GM19023 (cell line): ENCODE results near the gene SDE2.

Experiments used
- ATAC-seq: cut with Tn5 transposase; IDR thresholded peaks from one replicate; pipeline ENCODE4 v1.9.1; 2021; ENCODE audit warnings: mild to moderate bottlenecking, moderate library complexity; ENCODE audit not compliant: unreplicated experiment

Gene SDE2

DNA sequence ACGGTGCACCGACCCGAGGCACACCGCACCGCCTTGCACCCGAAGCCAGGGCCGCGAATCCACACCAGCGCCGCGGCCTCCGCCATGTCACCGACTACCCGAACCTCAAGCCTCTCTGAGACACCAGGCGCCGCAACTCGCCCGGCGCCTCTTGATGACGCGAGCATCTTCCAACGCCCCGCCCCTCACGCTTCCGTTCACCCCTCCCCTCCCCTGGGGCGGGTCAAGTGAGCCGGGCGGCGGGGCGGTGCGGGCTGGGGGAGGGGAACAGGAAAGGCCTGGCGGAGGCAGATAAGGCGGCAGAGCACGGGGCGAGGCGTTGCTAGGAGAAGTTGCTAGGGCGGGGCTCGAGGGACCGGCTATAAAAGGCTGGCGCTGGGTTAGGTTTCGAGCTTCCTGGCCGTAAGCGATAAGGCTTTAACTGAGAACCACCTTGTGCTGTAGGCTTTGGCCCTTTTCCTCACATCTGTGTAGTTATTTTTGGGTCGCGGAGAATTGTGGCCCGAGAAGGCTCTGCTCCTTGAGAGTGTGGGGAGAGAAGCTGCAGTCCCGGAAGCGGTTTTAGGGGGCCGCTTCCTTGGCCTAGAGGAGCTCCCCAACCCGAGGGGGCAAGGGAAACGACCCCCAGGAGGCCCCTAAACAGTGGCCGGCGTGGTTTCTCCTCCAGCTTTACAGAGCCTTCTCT, at the start of gene SDE2:
SDE2 (minus strand) TSS at position 117 of the 685 bp plus-strand sequence; CDS start at position 86, 31 bp downstream.
- ATAC-seq = peak; percentile 83

GRCh38 chr1:226048886-226049285, 49.7 kb upstream of the SDE2 start:
- ATAC-seq = no peak

DNA sequence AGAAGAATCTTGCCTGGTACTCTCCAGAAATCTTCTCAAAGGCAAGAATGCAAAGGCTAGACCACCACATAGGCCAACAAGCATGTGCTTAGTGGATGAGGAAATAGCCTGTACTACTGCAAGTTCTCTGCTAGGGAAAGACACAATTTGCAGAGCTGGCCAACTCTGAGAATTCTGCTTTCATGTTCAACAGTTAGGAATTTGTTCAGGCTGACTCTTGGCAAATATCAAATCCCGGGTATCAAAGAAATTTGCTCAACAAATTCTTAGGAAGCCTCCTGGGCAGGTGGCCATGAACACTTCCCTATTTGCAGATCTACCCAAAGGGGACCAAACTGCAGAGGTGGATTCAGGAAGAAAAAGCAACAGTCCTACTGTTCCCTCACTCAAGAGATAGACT, 48.4 kb upstream of the SDE2 start:
- no peak for ATAC-seq

- no peak for ATAC-seq
These were observed 47.1 kb upstream of the SDE2 start for GRCh38 chr1:226046240-226046639.

DNA sequence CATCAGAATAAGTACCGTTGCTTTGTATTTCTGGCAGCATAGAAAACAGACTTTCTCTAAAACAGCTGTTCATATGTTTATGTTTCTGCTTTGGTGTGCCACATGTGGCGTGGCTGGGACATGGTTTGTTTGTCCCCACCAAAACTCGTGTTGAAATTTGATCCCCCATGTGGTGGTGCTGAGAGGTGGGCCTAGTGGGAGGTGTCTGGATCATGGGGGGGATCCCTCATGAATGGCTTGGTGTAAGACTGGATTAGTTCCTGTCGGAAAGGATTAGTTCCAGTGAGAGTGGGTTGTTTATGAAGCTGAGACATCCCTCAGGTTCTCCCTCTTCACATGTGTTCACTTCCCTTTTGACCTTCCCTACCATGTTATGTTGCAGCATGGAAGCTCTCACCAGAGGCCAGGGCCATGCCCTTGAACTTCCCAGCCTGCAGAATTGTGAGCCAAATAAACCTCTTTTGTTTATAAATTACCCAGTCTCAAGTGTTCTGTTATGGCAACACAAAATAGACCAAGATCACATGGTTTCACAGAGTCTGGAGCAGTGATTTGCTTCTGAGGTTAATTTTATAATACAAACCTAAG, 45.5 kb upstream of the SDE2 start:
- no peak for ATAC-seq

GRCh38 chr1:226041419-226041818, 42.3 kb upstream of the SDE2 start:
- no peak for ATAC-seq

DNA sequence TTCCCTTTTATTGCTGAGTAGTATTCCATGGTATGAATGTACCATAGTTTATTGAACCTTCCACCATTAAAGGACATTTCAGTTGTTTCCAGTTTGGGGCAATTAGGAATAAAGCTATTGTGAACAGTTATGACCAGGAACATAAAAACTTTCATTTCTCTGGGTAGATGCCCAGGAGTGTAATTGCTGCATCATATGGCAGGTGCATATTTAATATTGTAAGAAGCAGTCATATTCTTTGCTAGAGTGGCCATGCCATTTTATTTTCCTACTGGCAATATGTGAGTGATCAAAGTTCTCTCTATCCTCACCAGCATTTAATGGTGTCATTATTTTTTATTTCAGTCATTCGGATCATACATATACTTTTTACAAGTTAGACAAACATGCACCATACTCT, 39.5 kb upstream of the SDE2 start:
- no peak for ATAC-seq

GRCh38 chr1:226035915-226036314, 36.8 kb upstream of the SDE2 start:
- no peak for ATAC-seq

DNA sequence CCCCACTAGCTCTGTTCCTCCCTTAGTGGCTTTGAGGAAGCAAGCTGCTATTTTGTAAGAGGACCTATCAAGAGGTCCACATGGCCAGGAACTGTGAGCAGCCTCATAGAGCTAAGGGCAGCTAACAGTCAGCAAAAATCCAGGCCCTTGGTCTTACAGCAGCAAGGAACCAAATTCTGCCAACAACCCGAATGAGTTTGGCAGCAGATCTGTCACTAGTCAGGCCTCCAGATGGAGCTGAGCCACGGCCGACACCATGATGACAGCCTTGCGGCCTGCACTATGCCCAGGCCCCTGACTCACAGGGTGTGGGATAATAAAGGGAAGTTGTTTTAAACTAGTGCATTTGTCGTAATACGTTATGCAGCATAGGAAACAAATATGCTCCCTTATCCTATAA, 35.3 kb upstream of the SDE2 start:
- no peak for ATAC-seq

- no peak for ATAC-seq
These were observed 34.8 kb upstream of the SDE2 start for GRCh38 chr1:226033991-226034390.

GRCh38 chr1:226033582-226033981, 34.4 kb upstream of the SDE2 start:
- no peak for ATAC-seq

DNA sequence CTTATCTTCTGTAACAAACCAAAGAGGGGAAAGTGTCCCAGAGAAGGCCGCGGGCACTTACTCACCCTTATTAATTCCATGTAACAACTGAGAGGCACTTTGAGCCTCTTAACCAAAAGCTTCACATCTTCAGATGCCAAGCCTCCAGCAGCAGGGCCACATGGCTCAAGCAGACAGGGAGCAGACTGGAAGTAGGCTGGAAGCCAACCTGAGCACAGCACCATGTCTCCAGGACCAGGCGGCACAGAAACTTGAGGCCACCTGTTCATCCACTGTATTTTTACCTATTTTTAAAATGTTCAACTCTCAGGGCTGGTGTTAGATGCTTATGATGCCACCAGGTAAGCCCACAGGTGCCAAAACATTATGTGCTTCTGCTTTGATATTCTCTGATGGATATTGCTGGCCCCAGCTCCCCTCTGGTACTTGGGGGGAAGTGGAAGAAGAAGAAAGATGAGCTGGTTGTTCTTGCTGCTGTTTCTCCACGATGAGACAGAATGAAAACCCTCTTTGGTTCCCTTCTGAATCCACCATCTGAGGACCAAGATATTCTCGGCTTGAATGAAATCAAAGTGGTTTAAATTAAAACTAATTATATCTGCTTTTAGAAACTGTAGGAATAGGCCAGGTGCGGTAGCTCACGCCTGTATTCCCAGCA, 30.6 kb upstream of the SDE2 start:
- ATAC-seq = no peak

GRCh38 chr1:226029093-226029496, 30.0 kb upstream of the SDE2 start:
- ATAC-seq = peak; percentile 77

- no peak for ATAC-seq
These were observed 28.5 kb upstream of the SDE2 start for GRCh38 chr1:226027538-226028217.

GRCh38 chr1:226026833-226027232, 27.7 kb upstream of the SDE2 start:
- ATAC-seq = no peak

- no peak for ATAC-seq
These were observed 24.6 kb upstream of the SDE2 start for GRCh38 chr1:226023735-226024134.

DNA sequence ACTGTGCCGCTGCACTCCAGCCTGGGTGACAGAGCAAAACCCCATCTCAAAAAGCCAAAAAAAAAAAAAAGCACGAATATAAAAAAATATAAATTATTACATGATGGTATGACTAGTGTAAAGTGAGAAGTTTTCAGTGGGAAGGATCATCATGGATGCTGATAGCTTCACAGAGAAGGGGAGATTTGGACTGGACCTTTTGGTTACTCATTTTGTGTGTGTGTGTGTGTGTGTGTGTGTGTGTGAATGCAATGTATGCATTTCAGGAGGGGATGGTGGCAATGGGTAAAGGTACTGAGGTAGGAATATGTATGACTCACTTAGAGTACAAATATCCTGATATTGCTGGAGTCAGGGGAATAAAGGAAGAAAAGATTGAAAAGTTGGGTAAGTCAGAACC, 22.7 kb upstream of the SDE2 start:
- no peak for ATAC-seq

GRCh38 chr1:226021401-226021800, 22.3 kb upstream of the SDE2 start:
- no peak for ATAC-seq

DNA sequence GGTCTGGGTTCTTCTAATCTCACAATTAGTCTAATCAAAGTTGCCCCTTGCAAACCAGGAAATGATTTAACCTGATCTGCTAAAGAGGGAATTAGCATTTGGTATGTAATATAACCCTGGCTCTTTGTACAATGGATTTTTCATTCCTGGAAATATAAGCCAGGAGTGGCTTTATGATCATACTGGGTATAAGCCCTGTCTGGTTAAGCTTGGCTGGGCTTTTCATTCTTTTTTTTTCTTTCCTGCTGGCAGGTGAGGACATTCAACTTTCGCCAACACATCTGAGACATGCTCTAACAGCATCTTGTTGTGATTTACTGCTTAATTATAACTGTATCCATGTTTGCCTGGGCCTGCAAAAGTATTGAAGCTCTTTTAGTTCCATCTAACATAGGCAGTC, 20.4 kb upstream of the SDE2 start:
- ATAC-seq = no peak

GRCh38 chr1:226017070-226017469, 17.9 kb upstream of the SDE2 start:
- ATAC-seq = no peak

- ATAC-seq = no peak
These were observed 10.5 kb upstream of the SDE2 start for GRCh38 chr1:226009650-226010044.
